Measurements from ENCODE around the gene RAI14. TPM values are rescaled to one million over a fixed set of nuclear protein-coding genes. Genes with fewer than 3 reads are reported as not detected.
"Not testable (repeated sequence)": the region's sequence is repeated elsewhere in the genome, so short reads cannot be mapped to it uniquely, and the experiment has no call there.

The RAI14 gene
- total RNA-seq, 1 donor from 2014 or later, result 260 TPM

- no peak for TF ChIP-seq CTCF (IDR thresholded peaks at IDR 0.05)
- no peak for DNase-seq (ENCODE audit: low spot score)
- Mint-ChIP-seq H3K4me1 (ENCODE audit: low read depth) (peaks cover 48% of the 10 kb centered on the region), H3K36me3 (ENCODE audit: low read depth) (peaks cover 20% of the 10 kb centered on the region), H3K4me3 (ENCODE audit: unreplicated experiment) (no peak overlapping the region), H3K27me3 (ENCODE audit: low read depth) (no peaks in the 10 kb centered on the region), H3K27ac (ENCODE audit: unreplicated experiment) (peak overlapping the region; percentile 85), H3K9me3 (ENCODE audit: low read depth) (peaks cover 2% of the 10 kb centered on the region)
Observed at GRCh38 chr5:34756781-34757624, 100.9 kb downstream of the RAI14 start.

- no peak overlapping the region for H3K4me3 Mint-ChIP-seq (ENCODE audit: unreplicated experiment)
- H3K4me1 Mint-ChIP-seq (ENCODE audit: low read depth), result peaks cover 51% of the 10 kb centered on the region
Observed at GRCh38 chr5:34758514-34758913, 102.4 kb downstream of the RAI14 start.

GRCh38 chr5:34759213-34759612 lies 103.1 kb downstream of the RAI14 start:
- not testable (repeated sequence) for H3K4me3 Mint-ChIP-seq (ENCODE audit: unreplicated experiment); H3K27me3 Mint-ChIP-seq (ENCODE audit: low read depth); H3K9me3 Mint-ChIP-seq (ENCODE audit: low read depth); H3K27ac Mint-ChIP-seq (ENCODE audit: unreplicated experiment); DNase-seq (ENCODE audit: low spot score)
- H3K36me3 Mint-ChIP-seq (ENCODE audit: low read depth), result peaks cover 24% of the 10 kb centered on the region
- peaks cover 55% of the 10 kb centered on the region for H3K4me1 Mint-ChIP-seq (ENCODE audit: low read depth)

More at GRCh38 chr5:34758514-34758913, 102.4 kb downstream of the RAI14 start:
- Mint-ChIP-seq H3K27me3 (ENCODE audit: low read depth) (no peaks in the 10 kb centered on the region), H3K27ac (ENCODE audit: unreplicated experiment) (no peak overlapping the region), H3K9me3 (ENCODE audit: low read depth) (peaks cover 2% of the 10 kb centered on the region), H3K36me3 (ENCODE audit: low read depth) (peaks cover 23% of the 10 kb centered on the region)
- DNase-seq (ENCODE audit: low spot score), result no peak
- no peak for TF ChIP-seq CTCF (IDR thresholded peaks at IDR 0.05)

GRCh38 chr5:34765662-34766061 lies 109.5 kb downstream of the RAI14 start:
- Mint-ChIP-seq H3K27ac (ENCODE audit: unreplicated experiment) (no peak overlapping the region), H3K36me3 (ENCODE audit: low read depth) (peaks cover 37% of the 10 kb centered on the region)

GRCh38 chr5:34767180-34767579 lies 111.1 kb downstream of the RAI14 start:
- H3K36me3 Mint-ChIP-seq (ENCODE audit: low read depth), result peaks cover 33% of the 10 kb centered on the region
- no peaks in the 10 kb centered on the region for H3K9me3 Mint-ChIP-seq (ENCODE audit: low read depth)
- no peak for TF ChIP-seq CTCF (IDR thresholded peaks at IDR 0.05)
- peaks cover 41% of the 10 kb centered on the region for H3K4me1 Mint-ChIP-seq (ENCODE audit: low read depth)
- H3K27ac Mint-ChIP-seq (ENCODE audit: unreplicated experiment), result no peak overlapping the region
- no peak for DNase-seq (ENCODE audit: low spot score)
- no peaks in the 10 kb centered on the region for H3K27me3 Mint-ChIP-seq (ENCODE audit: low read depth)
- no peak overlapping the region for H3K4me3 Mint-ChIP-seq (ENCODE audit: unreplicated experiment)

More at GRCh38 chr5:34765662-34766061, 109.5 kb downstream of the RAI14 start:
- Mint-ChIP-seq H3K4me3 (ENCODE audit: unreplicated experiment) (no peak overlapping the region), H3K4me1 (ENCODE audit: low read depth) (peaks cover 37% of the 10 kb centered on the region), H3K9me3 (ENCODE audit: low read depth) (peaks cover 2% of the 10 kb centered on the region), H3K27me3 (ENCODE audit: low read depth) (no peaks in the 10 kb centered on the region)
- no peak for TF ChIP-seq CTCF (IDR thresholded peaks at IDR 0.05)
- no peak for DNase-seq (ENCODE audit: low spot score)
